Type B pancreatic cell (in vitro differentiated cells): ENCODE measurements around the gene SERTAD1. TPM values are rescaled to one million over a fixed set of nuclear protein-coding genes. Genes with fewer than 3 reads are reported as not detected.
"Not testable (repeated sequence)": the region's sequence is repeated elsewhere in the genome, so short reads cannot be mapped to it uniquely, and the experiment has no call there.

ENCODE experiments used
- DNase-seq: peaks from one replicate; pipeline ENCODE4 v3.0.0; 2021; ENCODE audit warnings: mixed read lengths; ENCODE audit not compliant: unreplicated experiment; ENCODE audit errors: extremely low spot score
- H3K27ac Mint-ChIP-seq: 2 replicates; pipeline ENCODE4 v1.8.0; 2021; ENCODE audit warnings: mild to moderate bottlenecking, mixed read lengths
- H3K27me3 Mint-ChIP-seq: 2 replicates; pipeline ENCODE4 v1.8.0; 2021; ENCODE audit warnings: mixed read lengths
- H3K36me3 Mint-ChIP-seq: 2 replicates; pipeline ENCODE4 v1.8.0; 2021; ENCODE audit warnings: mixed read lengths
- H3K4me1 Mint-ChIP-seq: one replicate; pipeline ENCODE4 v1.8.0; 2021; ENCODE audit warnings: mixed read lengths; ENCODE audit not compliant: unreplicated experiment
- H3K4me3 Mint-ChIP-seq: 2 replicates; pipeline ENCODE4 v1.8.0; 2021; ENCODE audit warnings: mild to moderate bottlenecking, mixed read lengths
- H3K9me3 Mint-ChIP-seq: 2 replicates; pipeline ENCODE4 v1.8.0; 2021; ENCODE audit warnings: mixed read lengths
- total RNA-seq: library from RNA; stranded (reverse); gene quantifications from 2 replicates; pipeline ENCODE4 v1.2.1, GENCODE V29; 2021; ENCODE audit warnings: low replicate concordance
- TF ChIP-seq, protein P1 (sequence below): fragments of 200-600 bp; sonication (generic); conservative IDR thresholded peaks from 2 replicates; pipeline ENCODE4 v1.5.0; 2021; ENCODE audit warnings: antibody characterized with exemption, mild to moderate bottlenecking

SERTAD1 gene
- total RNA-seq, 1 donor from 2014 or later, result 9.2 TPM

DNA sequence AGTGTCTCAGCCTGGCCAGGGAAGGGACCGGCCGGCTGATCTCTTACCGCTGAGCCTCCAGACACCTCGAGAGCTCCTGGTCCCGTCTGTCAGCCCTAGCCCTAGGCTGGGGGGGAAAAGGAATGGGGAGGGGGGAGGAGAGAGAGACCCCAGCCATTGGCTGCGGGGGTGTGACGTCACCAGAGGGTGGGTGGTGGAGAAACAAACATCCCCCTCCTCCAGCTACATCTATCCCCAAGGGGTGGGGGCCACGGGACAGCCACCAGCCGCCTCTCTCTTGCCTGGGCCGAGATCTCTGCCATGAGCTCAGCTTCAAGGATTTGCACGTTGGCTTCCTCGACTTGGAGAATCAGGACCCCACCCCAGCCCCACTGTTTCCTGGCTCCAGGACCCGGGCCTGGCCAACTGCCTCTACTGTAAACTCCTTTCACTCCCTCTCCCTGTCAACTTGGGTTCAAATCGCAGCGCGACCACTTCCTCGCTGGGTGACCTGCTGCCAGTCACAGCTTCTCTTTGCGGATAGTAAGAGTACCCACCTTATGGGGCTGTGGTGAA, 12.4 kb downstream of the SERTAD1 start, which contains the start of gene PRX:
Gene PRX (minus strand): TSS at position 88 of the 555 bp plus-strand sequence. CDS start 5,446 bp downstream, outside the sequence.
- H3K27ac Mint-ChIP-seq, result peak within 1 kb of the TSS; percentile 56
- H3K27me3 Mint-ChIP-seq, result no peaks in the 10 kb centered on the region
- no peak for DNase-seq
- no peak within 1 kb of the TSS for H3K4me3 Mint-ChIP-seq
- H3K9me3 Mint-ChIP-seq, result no peaks in the 10 kb centered on the region
- TF ChIP-seq, protein P1, sequence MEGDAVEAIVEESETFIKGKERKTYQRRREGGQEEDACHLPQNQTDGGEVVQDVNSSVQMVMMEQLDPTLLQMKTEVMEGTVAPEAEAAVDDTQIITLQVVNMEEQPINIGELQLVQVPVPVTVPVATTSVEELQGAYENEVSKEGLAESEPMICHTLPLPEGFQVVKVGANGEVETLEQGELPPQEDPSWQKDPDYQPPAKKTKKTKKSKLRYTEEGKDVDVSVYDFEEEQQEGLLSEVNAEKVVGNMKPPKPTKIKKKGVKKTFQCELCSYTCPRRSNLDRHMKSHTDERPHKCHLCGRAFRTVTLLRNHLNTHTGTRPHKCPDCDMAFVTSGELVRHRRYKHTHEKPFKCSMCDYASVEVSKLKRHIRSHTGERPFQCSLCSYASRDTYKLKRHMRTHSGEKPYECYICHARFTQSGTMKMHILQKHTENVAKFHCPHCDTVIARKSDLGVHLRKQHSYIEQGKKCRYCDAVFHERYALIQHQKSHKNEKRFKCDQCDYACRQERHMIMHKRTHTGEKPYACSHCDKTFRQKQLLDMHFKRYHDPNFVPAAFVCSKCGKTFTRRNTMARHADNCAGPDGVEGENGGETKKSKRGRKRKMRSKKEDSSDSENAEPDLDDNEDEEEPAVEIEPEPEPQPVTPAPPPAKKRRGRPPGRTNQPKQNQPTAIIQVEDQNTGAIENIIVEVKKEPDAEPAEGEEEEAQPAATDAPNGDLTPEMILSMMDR, result no peak
- H3K36me3 Mint-ChIP-seq, result no peaks in the 10 kb centered on the region
- H3K4me1 Mint-ChIP-seq, result peaks cover 14% of the 10 kb centered on the region

DNA sequence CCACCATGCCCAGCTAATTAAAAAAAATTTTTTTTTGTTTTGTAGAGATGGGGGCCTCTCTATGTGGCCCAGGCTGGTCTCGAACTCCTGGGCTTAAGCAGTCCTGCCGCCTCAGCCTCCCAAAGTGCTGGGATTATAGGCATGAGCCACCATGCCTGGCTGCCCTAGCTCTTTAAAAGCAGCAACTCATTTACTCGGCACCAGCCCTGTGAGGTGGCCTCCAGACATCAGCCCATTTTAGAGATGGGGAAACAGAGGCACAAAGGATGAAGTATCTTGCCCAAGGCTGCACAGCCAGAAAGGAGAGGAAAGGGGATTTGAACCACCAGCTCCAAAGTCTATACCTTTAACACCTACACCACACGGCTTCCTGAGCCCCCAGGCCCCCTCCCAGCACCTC, 12.9 kb downstream of the SERTAD1 start:
- Mint-ChIP-seq H3K27ac (no peak overlapping the region), H3K4me3 (no peak overlapping the region), H3K27me3 (no peaks in the 10 kb centered on the region), H3K4me1 (peaks cover 14% of the 10 kb centered on the region), H3K9me3 (no peaks in the 10 kb centered on the region), H3K36me3 (no peaks in the 10 kb centered on the region)
- no peak for DNase-seq
- TF ChIP-seq, protein P1, result no peak

DNA sequence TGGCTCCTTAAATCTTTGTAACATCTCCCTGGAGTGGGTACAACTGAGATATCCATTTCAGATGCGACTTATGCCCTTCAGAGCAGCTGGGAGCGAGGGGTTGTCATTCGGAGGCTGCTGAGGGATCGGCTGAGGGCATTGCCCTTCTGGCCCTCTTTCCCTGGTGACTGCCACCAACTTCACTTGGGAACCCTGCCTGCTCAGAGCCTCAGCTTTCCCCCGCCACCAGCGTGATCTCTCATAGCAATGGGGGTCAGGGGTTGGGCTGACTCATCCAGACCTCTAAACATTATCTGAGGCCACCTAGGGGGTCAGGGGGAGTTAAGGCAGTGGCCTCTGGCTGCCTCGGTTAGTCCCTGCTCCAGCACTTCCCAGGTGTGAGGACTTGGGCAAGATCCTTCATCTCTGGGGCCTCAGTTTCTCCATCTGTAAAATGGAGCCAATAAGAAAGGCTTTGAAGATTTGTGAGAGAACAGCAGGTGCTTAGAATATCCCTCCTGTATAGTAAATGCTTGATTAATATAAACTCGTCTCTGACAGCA, 13.8 kb downstream of the SERTAD1 start:
- peaks cover 12% of the 10 kb centered on the region for H3K4me1 Mint-ChIP-seq
- no peak overlapping the region for H3K27ac Mint-ChIP-seq
- no peaks in the 10 kb centered on the region for H3K27me3 Mint-ChIP-seq
- no peak overlapping the region for H3K4me3 Mint-ChIP-seq
- TF ChIP-seq, protein P1, result no peak
- H3K36me3 Mint-ChIP-seq, result no peaks in the 10 kb centered on the region
- no peak for DNase-seq
- H3K9me3 Mint-ChIP-seq, result no peaks in the 10 kb centered on the region

DNA sequence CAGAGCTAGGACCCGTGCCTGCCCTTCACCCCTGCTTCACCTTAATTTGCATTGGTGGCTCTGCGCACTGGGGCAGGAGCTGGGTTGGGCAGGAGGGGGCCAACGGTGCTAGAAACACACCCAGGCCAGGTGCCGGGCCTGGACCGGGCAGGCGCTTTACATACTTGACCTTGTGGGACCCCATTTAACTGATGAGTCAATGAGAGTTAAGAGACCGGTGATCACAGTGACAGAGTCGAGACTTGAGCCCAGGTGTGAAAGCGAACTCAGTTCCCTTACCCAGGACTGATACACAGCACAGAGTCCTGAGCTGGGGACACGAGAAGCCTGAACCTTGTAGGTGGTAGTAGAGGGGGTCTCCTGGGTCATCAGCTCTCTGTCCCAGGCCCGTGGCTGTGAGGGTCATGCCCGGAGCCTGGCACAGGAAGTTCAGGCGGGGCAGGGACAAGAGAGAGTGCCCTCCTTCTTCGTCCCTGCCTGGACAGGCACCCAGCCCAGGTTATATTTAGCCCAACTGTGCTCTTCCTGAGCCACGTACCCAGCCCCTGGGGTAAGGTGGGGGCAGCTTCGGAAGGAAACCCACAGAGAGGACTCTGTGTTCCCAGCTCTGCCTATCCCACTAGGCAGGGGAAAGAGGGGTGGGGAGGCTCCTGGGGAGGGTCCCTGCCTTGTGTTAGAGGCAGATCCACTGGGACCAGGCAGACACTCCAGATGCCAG, 14.5 kb downstream of the SERTAD1 start:
- H3K4me1 Mint-ChIP-seq, result peaks cover 8% of the 10 kb centered on the region
- TF ChIP-seq, protein P1, result no peak
- DNase-seq, result no peak
- H3K36me3 Mint-ChIP-seq, result no peaks in the 10 kb centered on the region
- no peak overlapping the region for H3K4me3 Mint-ChIP-seq
- no peaks in the 10 kb centered on the region for H3K27me3 Mint-ChIP-seq
- peak overlapping the region; percentile 42 for H3K27ac Mint-ChIP-seq
- H3K9me3 Mint-ChIP-seq, result no peaks in the 10 kb centered on the region

DNA sequence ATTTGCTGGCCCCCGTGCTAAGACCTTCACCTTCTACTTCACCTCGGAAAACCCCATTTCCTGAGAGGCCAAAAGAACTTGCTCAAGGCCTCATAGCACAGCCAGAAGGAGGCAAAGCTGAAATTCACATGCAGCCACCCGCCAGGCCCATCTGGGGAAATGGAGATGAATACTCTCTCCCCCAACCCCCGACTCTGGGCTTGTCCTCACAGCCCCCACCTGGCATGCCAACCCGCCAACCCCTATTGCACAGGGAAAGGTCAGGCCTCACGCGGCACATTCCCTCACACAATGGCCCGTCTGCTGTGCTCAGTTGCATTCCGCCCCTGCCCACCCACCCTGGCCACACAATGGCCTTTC, 15.8 kb downstream of the SERTAD1 start:
- TF ChIP-seq, protein P1, result no peak
- H3K27ac Mint-ChIP-seq, result no peak overlapping the region
- H3K36me3 Mint-ChIP-seq, result no peaks in the 10 kb centered on the region
- H3K9me3 Mint-ChIP-seq, result no peaks in the 10 kb centered on the region
- no peak for DNase-seq
- no peak overlapping the region for H3K4me3 Mint-ChIP-seq
- H3K27me3 Mint-ChIP-seq, result no peaks in the 10 kb centered on the region
- peaks cover 6% of the 10 kb centered on the region for H3K4me1 Mint-ChIP-seq

DNA sequence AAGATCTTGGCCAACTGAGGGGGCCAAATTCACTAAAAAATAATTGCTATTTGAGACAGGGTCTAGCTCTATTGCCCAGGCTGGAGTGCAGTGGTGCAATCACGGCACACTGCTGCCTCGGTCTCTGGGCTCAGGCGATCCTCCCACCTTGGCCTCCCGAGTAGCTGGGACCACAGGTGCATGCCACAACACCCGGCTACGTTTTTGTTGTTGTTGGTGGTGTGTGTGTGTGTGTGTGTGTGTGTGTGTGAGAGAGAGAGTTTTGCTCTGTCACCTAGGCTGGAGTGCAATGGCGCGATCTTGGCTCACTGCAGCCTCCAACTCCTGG, 17.2 kb downstream of the SERTAD1 start:
- not testable (repeated sequence) for H3K9me3 Mint-ChIP-seq, DNase-seq, H3K4me1 Mint-ChIP-seq, H3K27ac Mint-ChIP-seq, H3K36me3 Mint-ChIP-seq, H3K27me3 Mint-ChIP-seq, H3K4me3 Mint-ChIP-seq
